GM23338 (cell line): ENCODE measurements around the gene NUP88.

ENCODE experiments used
- CTCF ChIP-seq, 2 experiments: fragments of 200-600 bp in 1 of 2; sonication (generic) in 1 of 2; conservative IDR thresholded peaks; 2 replicates each; pipeline versions ENCODE4 v1.5.1 to v1.6.1; 2016 to 2017; ENCODE audit warnings: antibody characterized with exemption in 2 of 2, low read depth in 2 of 2, mild to moderate bottlenecking in 2 of 2, moderate library complexity in 1 of 2
- EZH2phosphoT487 ChIP-seq: fragments of 200-600 bp; sonication (generic); IDR thresholded peaks from one replicate; pipeline ENCODE4 v1.8.1; 2018; ENCODE audit warnings: antibody characterized with exemption; ENCODE audit not compliant: unreplicated experiment
- POLR2AphosphoS5 ChIP-seq: IDR thresholded peaks from 2 replicates; pipeline ENCODE4 v1.6.1; 2016; ENCODE audit warnings: antibody characterized with exemption, low read depth
- REST ChIP-seq: IDR thresholded peaks from one replicate; pipeline ENCODE4 v1.6.1; 2018; ENCODE audit warnings: antibody characterized with exemption; ENCODE audit not compliant: unreplicated experiment
- ZNF462 ChIP-seq: fragments of 250-450 bp; sonication (Bioruptor Pico); IDR thresholded peaks from 2 replicates; pipeline ENCODE4 v1.5.0; 2020; ENCODE audit warnings: mild to moderate bottlenecking, moderate library complexity

GRCh38 chr17:5361426-5361825 lies 58.0 kb downstream of the NUP88 start:
- TF ChIP-seq CTCF (conservative IDR thresholded peaks at IDR 0.05; ENCODE audit: low read depth in 2 of 2) (peak; percentile 17 to 20; a peak in 1 of 4 replicates), REST (no peak), EZH2phosphoT487 (no peak), POLR2AphosphoS5 (no peak), ZNF462 (CRISPR knock-in tag) (no peak)
